Prostate gland (tissue), 2 donors: ENCODE data around the gene SGCG. TPM values are rescaled to one million over a fixed set of nuclear protein-coding genes. Genes with fewer than 3 reads are reported as not detected.

Experiments used
- DNase-seq: peaks from one replicate; pipeline ENCODE4 v3.0.0-alpha.2; 2019; ENCODE audit warnings: low spot score
- H3K27ac ChIP-seq, 2 donors: fragments of 200-600 bp; sonication (generic); 2 replicates each; pipeline ENCODE4 v1.5.1; 2017 to 2019
- H3K27me3 ChIP-seq: fragments of 200-600 bp; sonication (generic); replicated peaks from 2 replicates; pipeline ENCODE4 v1.5.1; 2019; ENCODE audit not compliant: insufficient read depth
- H3K36me3 ChIP-seq, 2 donors: fragments of 200-600 bp; sonication (generic); 1 replicate in 1 of 2; 2 replicates in 1 of 2; pipeline versions ENCODE4 v1.5.1 to v1.8.1; 2017 to 2019
- H3K4me1 ChIP-seq: fragments of 200-600 bp; sonication (generic); replicated peaks from 2 replicates; pipeline ENCODE4 v1.5.1; 2019
- H3K4me3 ChIP-seq, 2 donors: fragments of 200-600 bp; sonication (generic); 2 replicates each; pipeline ENCODE4 v1.5.1; 2017 to 2019
- H3K9me3 ChIP-seq: fragments of 200-600 bp; sonication (generic); 2 replicates; pipeline ENCODE4 v1.5.1; 2017
- CTCF ChIP-seq, 4 experiments: fragments of 200-600 bp in 2 of 4; fragments of 450-650 bp in 2 of 4; sonication (generic) in 2 of 4; IDR thresholded peaks; 1 replicate in 3 of 4; 2 replicates in 1 of 4; pipeline ENCODE4 v1.5.1; 2016 to 2019; ENCODE audit warnings: antibody characterized with exemption in 4 of 4, mild to moderate bottlenecking in 2 of 4, moderate library complexity in 2 of 4
- POLR2A ChIP-seq: fragments of 450-650 bp; IDR thresholded peaks from one replicate; pipeline ENCODE4 v1.6.1; 2016; ENCODE audit warnings: antibody characterized with exemption, mild to moderate bottlenecking
- POLR2AphosphoS5 ChIP-seq: sonication (generic); formaldehyde crosslinking; IDR thresholded peaks from one replicate; pipeline ENCODE4 v1.6.1; 2017; ENCODE audit warnings: antibody characterized with exemption
- WGBS: methylation state at CpG from one replicate; pipeline ENCODE4 v1.1.5; 2018; 5-methylcytosine and 5-hydroxymethylcytosine counted together
- intact Hi-C: fragments of 100-400 bp; cut with DNase I; formaldehyde crosslinking; loops from one replicate; pipeline ENCODE4 v1.14.2; 2022
- total RNA-seq, 2 donors: library from RNA; depleted of rRNA; stranded (reverse); fragments of >200 nt; gene quantifications; one replicate each; pipeline ENCODE4 v1.1.0, GENCODE V29; 2016

SGCG gene
- total RNA-seq, 2 donors from 2014 or later: 1.3 to 1.9 TPM

- no peak overlapping the region for H3K27ac ChIP-seq
- 80% methylated on average over 5 of the region's 5 CpGs for WGBS
- no peak overlapping the region for H3K4me3 ChIP-seq
- H3K4me1 ChIP-seq: no peaks in the 10 kb centered on the region
- no peaks in the 10 kb centered on the region for H3K9me3 ChIP-seq
- TF ChIP-seq CTCF (IDR thresholded peaks at IDR 0.05): no peak
- TF ChIP-seq POLR2AphosphoS5: no peak
- TF ChIP-seq POLR2A: no peak
- intact Hi-C loops: no loop called here
- H3K27me3 ChIP-seq: no peaks in the 10 kb centered on the region
- no peak for DNase-seq
- H3K36me3 ChIP-seq: no peaks in the 10 kb centered on the region
Measured at GRCh38 chr13:23354520-23354919, 173.7 kb downstream of the SGCG start.

GRCh38 chr13:23356368-23356767, 175.6 kb downstream of the SGCG start:
- Histone ChIP-seq H3K9me3 (no peaks in the 10 kb centered on the region), H3K27me3 (no peaks in the 10 kb centered on the region), H3K36me3 (no peaks in the 10 kb centered on the region), H3K27ac (no peak overlapping the region), H3K4me3 (no peak overlapping the region), H3K4me1 (no peaks in the 10 kb centered on the region)
- intact Hi-C loops: no loop called here
- TF ChIP-seq POLR2A (no peak), CTCF (IDR thresholded peaks at IDR 0.05) (no peak), POLR2AphosphoS5 (no peak)
- WGBS: 83% methylated on average over 2 of the region's 2 CpGs
- no peak for DNase-seq

GRCh38 chr13:23357349-23357748, 176.6 kb downstream of the SGCG start:
- no peaks in the 10 kb centered on the region for H3K36me3 ChIP-seq
- no peaks in the 10 kb centered on the region for H3K4me1 ChIP-seq
- 84% methylated on average over 1 of the region's 1 CpG for WGBS
- intact Hi-C loops: no loop called here
- TF ChIP-seq CTCF (IDR thresholded peaks at IDR 0.05): no peak
- no peak for TF ChIP-seq POLR2A
- no peak for TF ChIP-seq POLR2AphosphoS5
- no peaks in the 10 kb centered on the region for H3K27me3 ChIP-seq
- no peak for DNase-seq
- no peaks in the 10 kb centered on the region for H3K9me3 ChIP-seq
- H3K4me3 ChIP-seq: no peak overlapping the region
- H3K27ac ChIP-seq: no peak overlapping the region

GRCh38 chr13:23359882-23360281, 179.1 kb downstream of the SGCG start:
- H3K27ac ChIP-seq: no peak overlapping the region
- DNase-seq: no peak
- 96% methylated on average over 1 of the region's 1 CpG for WGBS
- TF ChIP-seq POLR2AphosphoS5: no peak
- TF ChIP-seq POLR2A: no peak
- TF ChIP-seq CTCF (IDR thresholded peaks at IDR 0.05): no peak
- no peak overlapping the region for H3K4me3 ChIP-seq
- no peaks in the 10 kb centered on the region for H3K36me3 ChIP-seq
- no peaks in the 10 kb centered on the region for H3K9me3 ChIP-seq
- H3K4me1 ChIP-seq: no peaks in the 10 kb centered on the region
- no peaks in the 10 kb centered on the region for H3K27me3 ChIP-seq
- intact Hi-C loops: no loop called here

- peaks cover 0 to 5% of the 10 kb centered on the region in 2 donors for H3K36me3 ChIP-seq
- no peaks in the 10 kb centered on the region for H3K4me1 ChIP-seq
- TF ChIP-seq POLR2A (no peak), POLR2AphosphoS5 (no peak), CTCF (IDR thresholded peaks at IDR 0.05) (no peak)
- no peaks in the 10 kb centered on the region for H3K9me3 ChIP-seq
- H3K4me3 ChIP-seq: no peak overlapping the region
- no peak overlapping the region for H3K27ac ChIP-seq
- DNase-seq: no peak
- 90% methylated on average over 3 of the region's 3 CpGs for WGBS
- intact Hi-C loops: no loop called here
- H3K27me3 ChIP-seq: no peaks in the 10 kb centered on the region
Measured at GRCh38 chr13:23365652-23366051, 184.9 kb downstream of the SGCG start.
